GM12878 (cell line): ENCODE results near the gene ITCH. TPM values are rescaled to one million over a fixed set of nuclear protein-coding genes. Genes with fewer than 3 reads are reported as not detected.

Source experiments
- ATAC-seq: fragments of 200-7000 bp; cut with Tn5 transposase; 3 replicates; pipeline ENCODE4 v1.9.1; 2020; ENCODE audit warnings: mild to moderate bottlenecking, moderate library complexity
- BruUV-seq: library from RNA; stranded (reverse); fragments of 400-500 nt; replicated peaks from 2 replicates; lab custom pipeline; 2021; lab: Mats Ljungman, UMichigan
- CTCF ChIA-PET: fragments of 300-600 bp; sonication (Branson Sonifier 250); formaldehyde crosslinking; extraction: SDS; loops from one replicate; lab custom pipeline; 2021; ENCODE audit warnings: inconsistent platforms; lab: Yijun Ruan, JAX
- POLR2A ChIA-PET: fragments of 350-600 bp; formaldehyde crosslinking; extraction: SDS; loops from one replicate; lab custom pipeline; 2021; ENCODE audit warnings: inconsistent platforms; lab: Charles Lee
- RAD21 ChIA-PET: fragments of 300-600 bp; sonication (Branson Sonifier 250); formaldehyde crosslinking; loops from one replicate; lab custom pipeline; 2023; ENCODE audit warnings: antibody characterized with exemption; ENCODE audit not compliant: unreplicated experiment; lab: Charles Lee
- SMC1A ChIA-PET: fragments of 300-600 bp; sonication (Branson Sonifier 250); formaldehyde crosslinking; loops from one replicate; lab custom pipeline; 2023; ENCODE audit not compliant: unreplicated experiment, uncharacterized antibody; lab: Charles Lee
- DNase-seq: peaks from one replicate; pipeline ENCODE4 v3.0.0-alpha.2; 2011; ENCODE audit warnings: low read depth, low spot score
- FAIRE-seq: peaks from 3 replicates; lab custom pipeline; 2011; peaks lifted over from hg19 to GRCh38; lab: Jason Lieb, UNC
- H2AFZ ChIP-seq: 2 replicates; pipeline ENCODE4 v1.6.0; 2011; ENCODE audit warnings: low read depth, low read length, control low read depth; ENCODE audit not compliant: control insufficient read depth
- H3K27ac ChIP-seq: 2 replicates; pipeline ENCODE4 v1.5.1; 2011; ENCODE audit warnings: control low read depth; ENCODE audit not compliant: control insufficient read depth, insufficient read depth
- H3K27me3 ChIP-seq, 2 experiments: replicated peaks in 1 of 2; 2 replicates each; pipeline versions ENCODE4 v1.6.0 to v1.6.1; 2011; ENCODE audit warnings: low read length in 1 of 2; ENCODE audit not compliant: control insufficient read depth in 2 of 2, insufficient read depth in 2 of 2
- H3K36me3 ChIP-seq, 2 experiments: 2 replicates each; pipeline ENCODE4 v1.5.1; 2011; ENCODE audit warnings: low read length in 1 of 2; ENCODE audit not compliant: control insufficient read depth in 2 of 2, insufficient read depth in 2 of 2
- H3K4me1 ChIP-seq: 2 replicates; pipeline ENCODE4 v1.6.1; 2011; ENCODE audit warnings: mild to moderate bottlenecking, low read length, moderate library complexity, mixed read lengths; ENCODE audit not compliant: control insufficient read depth, insufficient read depth
- H3K4me2 ChIP-seq: 2 replicates; pipeline ENCODE4 v1.6.0; 2011; ENCODE audit warnings: control low read depth; ENCODE audit not compliant: control insufficient read depth, insufficient read depth
- H3K4me3 ChIP-seq: fragments of 200-600 bp; sonication (generic); 2 replicates; pipeline ENCODE4 v1.5.1; 2016
- H3K79me2 ChIP-seq: 2 replicates; pipeline ENCODE4 v1.6.0; 2011; ENCODE audit warnings: low read length; ENCODE audit not compliant: control insufficient read depth, insufficient read depth
- H3K9ac ChIP-seq: 2 replicates; pipeline ENCODE4 v1.8.0; 2011; ENCODE audit warnings: low read length, control low read depth, mixed read lengths; ENCODE audit not compliant: control insufficient read depth, insufficient read depth
- H3K9me3 ChIP-seq: replicated peaks from 3 replicates; pipeline ENCODE4 v1.5.1; 2011; ENCODE audit warnings: mild to moderate bottlenecking, low read length; ENCODE audit not compliant: control insufficient read depth, insufficient read depth
- H4K20me1 ChIP-seq: 2 replicates; pipeline ENCODE4 v1.6.0; 2011; ENCODE audit not compliant: control insufficient read depth, insufficient read depth
- ASH2L ChIP-seq: fragments of 300-600, 200-600 bp; sonication (generic); IDR thresholded peaks from 2 replicates; pipeline ENCODE4 v1.6.1; 2017; ENCODE audit warnings: low read depth, mild to moderate bottlenecking, borderline replicate concordance
- CBX3 ChIP-seq: fragments of 200-600 bp; sonication (generic); IDR thresholded peaks from 2 replicates; pipeline ENCODE4 v1.6.1; 2016; ENCODE audit warnings: low read depth, borderline replicate concordance
- FOXK2 ChIP-seq: fragments of 450-650 bp; IDR thresholded peaks from 2 replicates; pipeline ENCODE4 v1.6.1; 2017; ENCODE audit warnings: mild to moderate bottlenecking, moderate library complexity
- HCFC1 ChIP-seq: fragments of 150-350 bp; IDR thresholded peaks from 2 replicates; pipeline ENCODE4 v1.6.1; 2014; ENCODE audit warnings: low read length
- HDGF ChIP-seq: fragments of 450-650 bp; IDR thresholded peaks from 2 replicates; pipeline ENCODE4 v1.6.1; 2016; ENCODE audit warnings: antibody characterized with exemption
- IKZF1 ChIP-seq: fragments of 450-650 bp; conservative IDR thresholded peaks from 2 replicates; pipeline ENCODE4 v1.6.1; 2017; ENCODE audit warnings: antibody characterized with exemption, mild to moderate bottlenecking
- KAT2A ChIP-seq: conservative IDR thresholded peaks from 2 replicates; pipeline ENCODE4 v1.6.1; 2011; ENCODE audit warnings: low read depth, low read length; ENCODE audit not compliant: control insufficient read depth
- KLF5 ChIP-seq: fragments of 450-650 bp; IDR thresholded peaks from 2 replicates; pipeline ENCODE4 v1.6.1; 2014; ENCODE audit warnings: mild to moderate bottlenecking; ENCODE audit not compliant: partially characterized antibody
- NFYA ChIP-seq: IDR thresholded peaks from 2 replicates; pipeline ENCODE4 v1.6.1; 2011; ENCODE audit warnings: low read depth, mild to moderate bottlenecking, low read length, improper control_type of control experiment, borderline replicate concordance
- PAX8 ChIP-seq: fragments of 450-650 bp; IDR thresholded peaks from 2 replicates; pipeline ENCODE4 v1.6.1; 2017; ENCODE audit warnings: mild to moderate bottlenecking, moderate library complexity
- RELA ChIP-seq: fragments of 450-650 bp; IDR thresholded peaks from 2 replicates; pipeline ENCODE4 v1.8.0; 2014; ENCODE audit warnings: borderline replicate concordance; ENCODE audit not compliant: partially characterized antibody
- RFX5 ChIP-seq: IDR thresholded peaks from 2 replicates; pipeline ENCODE4 v1.6.1; 2011; ENCODE audit warnings: low read depth, low read length, improper control_type of control experiment
- SPI1 ChIP-seq: IDR thresholded peaks from 2 replicates; pipeline ENCODE4 v1.6.1; 2011; ENCODE audit warnings: low read depth, mild to moderate bottlenecking, low read length, moderate library complexity, borderline replicate concordance; ENCODE audit not compliant: insufficient read depth
- TCF12 ChIP-seq: IDR thresholded peaks from 2 replicates; pipeline ENCODE4 v1.6.1; 2011; ENCODE audit warnings: low read depth, mild to moderate bottlenecking, low read length
- WRNIP1 ChIP-seq: IDR thresholded peaks from 2 replicates; pipeline ENCODE4 v1.6.1; 2011; ENCODE audit warnings: low read depth, low read length, improper control_type of control experiment, borderline replicate concordance
- WGBS: methylation state at CpG from one replicate; pipeline ENCODE4 v1.1.6; 2016; ENCODE audit warnings: low lambda C conversion rate; ENCODE audit not compliant: insufficient replicate concordance, insufficient coverage; ENCODE audit errors: missing lambda C conversion rate; 5-methylcytosine and 5-hydroxymethylcytosine counted together
- in situ Hi-C: fragments of 300-500 bp; cut with MboI; formaldehyde crosslinking; loops from 9 replicates; pipeline ENCODE4 v1.14.3; 2018; ENCODE audit warnings: mixed read lengths
- intact Hi-C: fragments of 100-400 bp; cut with micrococcal nuclease; formaldehyde crosslinking; loops from one replicate; pipeline ENCODE4 v1.14.2; 2022; ENCODE audit not compliant: unreplicated experiment
- polyA plus RNA-seq, 11 experiments: library from polyadenylated mRNA; depleted of rRNA in 4 of 11; unstranded in 6 of 11; stranded (reverse) in 5 of 11; fragments of >200 nt; fragmentation: Nextera tagmentation in 4 of 11; fragmentation: Illumina TruSeq in 1 of 11; extraction: Ambion mirVana in 4 of 11; extraction: Trizol in 1 of 11; gene quantifications; 1 replicate in 1 of 11; 2 replicates in 10 of 11; pipeline versions ENCODE4 v1.2.1 to v1.2.3, GENCODE V29; 2011 to 2016; ENCODE audit warnings: inconsistent platforms in 2 of 11, missing spikeins in 2 of 11, low read depth in 1 of 11
- total RNA-seq, 4 experiments: library from RNA; depleted of rRNA in 3 of 4; stranded (reverse); fragments of >200 nt in 3 of 4; fragmentation: Illumina TruSeq in 1 of 4; extraction: Trizol in 1 of 4; gene quantifications; 2 replicates each; pipeline versions ENCODE4 v1.2.1 to v1.2.3, GENCODE V29; 2013 to 2021
- TF ChIP-seq, protein P1 (sequence below): IDR thresholded peaks from 2 replicates; pipeline ENCODE4 v1.6.1; 2011; ENCODE audit warnings: mild to moderate bottlenecking, low read depth, low read length, moderate library complexity; ENCODE audit not compliant: insufficient replicate concordance
- TF ChIP-seq, protein P2 (sequence below): fragments of 450-650 bp; IDR thresholded peaks from 2 replicates; pipeline ENCODE4 v1.6.1; 2017; ENCODE audit warnings: low read depth, mild to moderate bottlenecking, moderate library complexity
- TF ChIP-seq, protein P3 (sequence below): fragments of 450-650 bp; formaldehyde crosslinking; IDR thresholded peaks from 2 replicates; pipeline ENCODE4 v1.4.0; 2020; ENCODE audit warnings: mild to moderate bottlenecking, moderate library complexity

ITCH gene
- total and polyA plus RNA-seq, 10 of the 15 experiments (the other 5 are each of a cell fraction or from before 2014, with no cell fraction given): 7.5 to 46.1 (median 21.5) TPM

GRCh38 chr20:34525342-34525708 is 162.3 kb downstream of the ITCH start:
- ChIA-PET SMC1A (interaction anchor here (0.9 kb wide), 1 partner anchor 213 kb away, joined by 3 read pairs; no protein-coding TSS in a partner anchor), CTCF (interaction anchor here (1.0 to 6.2 kb wide), 2 partner anchors 9 to 212 kb away, joined by 3 to 57 read pairs; partner anchors contain the start of gene DYNLRB1), RAD21 (interaction anchor here (1.4 kb wide), 1 partner anchor 244 kb away, joined by 3 read pairs; no protein-coding TSS in a partner anchor), POLR2A (no interaction called here)
- H3K36me3 ChIP-seq: peaks cover 20% of the 10 kb centered on the region in 2 experiments; a peak in 3 of 4 replicates
- no peak for ATAC-seq
- peaks cover 24% of the 10 kb centered on the region for H3K79me2 ChIP-seq
- no peak for DNase-seq
- no peak overlapping the region for H3K27ac ChIP-seq
- intact Hi-C loops (loop anchor here (10.0 kb wide), 1 partner anchor 331 kb away; no protein-coding TSS in a partner anchor), in situ Hi-C loops (no loop called here)
- H3K4me3 ChIP-seq: no peak overlapping the region
- no peak for FAIRE-seq
- H3K9ac ChIP-seq: no peak overlapping the region
- H4K20me1 ChIP-seq: peaks cover 4% of the 10 kb centered on the region; the same call in 1 of the 2 replicates
- peaks cover 8% of the 10 kb centered on the region for H3K4me1 ChIP-seq
- no peak overlapping the region for H2AFZ ChIP-seq
- TF ChIP-seq HCFC1: no peak
- no peak for TF ChIP-seq FOXK2
- no peak for TF ChIP-seq RELA
- TF ChIP-seq SPI1: no peak
- TF ChIP-seq, protein P1, sequence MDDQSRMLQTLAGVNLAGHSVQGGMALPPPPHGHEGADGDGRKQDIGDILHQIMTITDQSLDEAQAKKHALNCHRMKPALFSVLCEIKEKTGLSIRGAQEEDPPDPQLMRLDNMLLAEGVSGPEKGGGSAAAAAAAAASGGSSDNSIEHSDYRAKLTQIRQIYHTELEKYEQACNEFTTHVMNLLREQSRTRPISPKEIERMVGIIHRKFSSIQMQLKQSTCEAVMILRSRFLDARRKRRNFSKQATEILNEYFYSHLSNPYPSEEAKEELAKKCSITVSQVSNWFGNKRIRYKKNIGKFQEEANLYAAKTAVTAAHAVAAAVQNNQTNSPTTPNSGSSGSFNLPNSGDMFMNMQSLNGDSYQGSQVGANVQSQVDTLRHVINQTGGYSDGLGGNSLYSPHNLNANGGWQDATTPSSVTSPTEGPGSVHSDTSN: no peak
- TF ChIP-seq NFYA: no peak
- TF ChIP-seq, protein P2, sequence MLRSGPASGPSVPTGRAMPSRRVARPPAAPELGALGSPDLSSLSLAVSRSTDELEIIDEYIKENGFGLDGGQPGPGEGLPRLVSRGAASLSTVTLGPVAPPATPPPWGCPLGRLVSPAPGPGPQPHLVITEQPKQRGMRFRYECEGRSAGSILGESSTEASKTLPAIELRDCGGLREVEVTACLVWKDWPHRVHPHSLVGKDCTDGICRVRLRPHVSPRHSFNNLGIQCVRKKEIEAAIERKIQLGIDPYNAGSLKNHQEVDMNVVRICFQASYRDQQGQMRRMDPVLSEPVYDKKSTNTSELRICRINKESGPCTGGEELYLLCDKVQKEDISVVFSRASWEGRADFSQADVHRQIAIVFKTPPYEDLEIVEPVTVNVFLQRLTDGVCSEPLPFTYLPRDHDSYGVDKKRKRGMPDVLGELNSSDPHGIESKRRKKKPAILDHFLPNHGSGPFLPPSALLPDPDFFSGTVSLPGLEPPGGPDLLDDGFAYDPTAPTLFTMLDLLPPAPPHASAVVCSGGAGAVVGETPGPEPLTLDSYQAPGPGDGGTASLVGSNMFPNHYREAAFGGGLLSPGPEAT: no peak
- TF ChIP-seq KAT2A: no peak
- no peak for TF ChIP-seq RFX5
- no peak for TF ChIP-seq CBX3
- TF ChIP-seq ASH2L: no peak
- TF ChIP-seq WRNIP1: no peak
- TF ChIP-seq TCF12: no peak
- no peak for TF ChIP-seq KLF5
- TF ChIP-seq, protein P3, sequence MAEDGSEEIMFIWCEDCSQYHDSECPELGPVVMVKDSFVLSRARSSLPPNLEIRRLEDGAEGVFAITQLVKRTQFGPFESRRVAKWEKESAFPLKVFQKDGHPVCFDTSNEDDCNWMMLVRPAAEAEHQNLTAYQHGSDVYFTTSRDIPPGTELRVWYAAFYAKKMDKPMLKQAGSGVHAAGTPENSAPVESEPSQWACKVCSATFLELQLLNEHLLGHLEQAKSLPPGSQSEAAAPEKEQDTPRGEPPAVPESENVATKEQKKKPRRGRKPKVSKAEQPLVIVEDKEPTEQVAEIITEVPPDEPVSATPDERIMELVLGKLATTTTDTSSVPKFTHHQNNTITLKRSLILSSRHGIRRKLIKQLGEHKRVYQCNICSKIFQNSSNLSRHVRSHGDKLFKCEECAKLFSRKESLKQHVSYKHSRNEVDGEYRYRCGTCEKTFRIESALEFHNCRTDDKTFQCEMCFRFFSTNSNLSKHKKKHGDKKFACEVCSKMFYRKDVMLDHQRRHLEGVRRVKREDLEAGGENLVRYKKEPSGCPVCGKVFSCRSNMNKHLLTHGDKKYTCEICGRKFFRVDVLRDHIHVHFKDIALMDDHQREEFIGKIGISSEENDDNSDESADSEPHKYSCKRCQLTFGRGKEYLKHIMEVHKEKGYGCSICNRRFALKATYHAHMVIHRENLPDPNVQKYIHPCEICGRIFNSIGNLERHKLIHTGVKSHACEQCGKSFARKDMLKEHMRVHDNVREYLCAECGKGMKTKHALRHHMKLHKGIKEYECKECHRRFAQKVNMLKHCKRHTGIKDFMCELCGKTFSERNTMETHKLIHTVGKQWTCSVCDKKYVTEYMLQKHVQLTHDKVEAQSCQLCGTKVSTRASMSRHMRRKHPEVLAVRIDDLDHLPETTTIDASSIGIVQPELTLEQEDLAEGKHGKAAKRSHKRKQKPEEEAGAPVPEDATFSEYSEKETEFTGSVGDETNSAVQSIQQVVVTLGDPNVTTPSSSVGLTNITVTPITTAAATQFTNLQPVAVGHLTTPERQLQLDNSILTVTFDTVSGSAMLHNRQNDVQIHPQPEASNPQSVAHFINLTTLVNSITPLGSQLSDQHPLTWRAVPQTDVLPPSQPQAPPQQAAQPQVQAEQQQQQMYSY (CRISPR knock-in tag): no peak
- TF ChIP-seq HDGF: no peak
- no peak for TF ChIP-seq IKZF1
- TF ChIP-seq PAX8: no peak
- TF ChIP-seq, all 136 proteins: peak for 0
- WGBS: 98% methylated on average over 7 of the region's 7 CpGs
- Histone ChIP-seq H3K27me3 (no peaks in the 10 kb centered on the region), H3K4me2 (no peak overlapping the region), H3K9me3 (no peaks in the 10 kb centered on the region)
- no TSS peak for BruUV-seq
